Suppressor macrophage (primary cell): ENCODE data around the gene ANTXRL.
"Not testable (repeated sequence)": the region's sequence is repeated elsewhere in the genome, so short reads cannot be mapped to it uniquely, and the experiment has no call there.

Experiments used
- DNase-seq, 4 experiments: peaks; one replicate each; pipeline ENCODE4 v3.0.0-alpha.2; 2020 to 2022

Gene ANTXRL

DNA sequence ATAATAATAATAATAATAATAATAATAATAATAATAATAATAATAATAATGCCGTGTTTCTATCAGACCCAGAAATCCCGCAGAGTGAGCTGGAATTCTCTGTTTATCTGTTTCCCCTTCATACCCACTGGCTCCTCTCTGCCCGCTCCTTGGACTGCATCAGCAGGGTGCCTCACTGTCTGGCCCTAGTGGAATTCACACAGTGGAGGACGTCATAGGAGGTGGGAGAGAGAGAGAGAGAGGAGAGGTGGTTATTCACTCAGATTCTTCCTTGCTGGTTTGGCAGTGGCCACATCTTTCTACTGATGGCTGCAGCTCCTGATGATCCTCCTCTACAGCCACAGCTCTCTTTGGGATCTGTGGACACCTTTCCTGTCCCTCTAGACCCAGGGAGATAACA, 78.7 kb downstream of the ANTXRL start:
- not testable (repeated sequence) for DNase-seq

DNA sequence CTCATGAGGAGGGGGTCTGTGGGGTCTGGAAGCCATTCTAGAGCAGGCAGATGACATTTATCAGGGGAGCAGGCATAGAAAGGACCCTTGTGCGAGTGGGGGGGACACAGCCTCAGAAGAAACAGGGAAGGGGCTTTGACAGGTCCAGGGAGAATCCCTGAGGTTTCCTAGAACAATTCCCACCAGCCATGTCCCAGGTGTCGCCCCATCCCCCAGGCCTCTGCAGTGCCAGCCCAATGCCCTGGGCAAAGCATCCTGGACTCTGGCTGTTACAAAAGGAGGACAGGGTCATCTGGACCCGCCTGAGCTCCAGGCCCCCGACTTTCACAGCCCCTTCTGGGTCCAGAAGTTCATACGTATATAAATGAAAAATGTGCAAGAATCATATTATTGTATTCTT, 80.4 kb downstream of the ANTXRL start:
- DNase-seq = not testable (repeated sequence)

DNA sequence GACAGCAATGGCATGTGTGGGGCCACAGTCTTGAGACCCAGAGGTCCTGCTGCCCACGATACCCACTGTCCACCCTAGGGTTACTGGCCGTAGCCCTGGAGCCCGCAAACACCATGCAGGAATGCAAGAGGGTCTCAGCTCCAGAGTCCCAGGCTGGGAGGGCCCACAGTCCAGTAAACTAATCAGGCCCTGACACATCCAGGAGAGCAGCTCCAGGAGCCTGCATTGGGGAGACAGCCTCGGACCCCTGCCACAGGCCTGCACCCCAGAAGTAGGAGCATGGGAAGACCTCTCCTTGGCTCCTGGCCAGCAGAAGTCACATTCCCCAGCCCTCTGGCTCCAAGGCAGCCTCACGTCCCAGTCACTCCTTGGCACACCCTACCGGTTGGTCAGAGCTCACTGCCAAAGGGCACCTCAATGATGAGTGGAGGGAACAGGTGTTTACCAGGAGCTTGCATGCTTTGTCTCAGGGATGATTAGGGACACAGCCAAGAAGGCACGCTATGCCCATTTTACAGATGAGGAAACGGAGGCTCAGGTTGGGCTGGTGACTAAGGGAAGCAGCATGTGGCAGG, 81.0 kb downstream of the ANTXRL start:
- not testable (repeated sequence) for DNase-seq

DNA sequence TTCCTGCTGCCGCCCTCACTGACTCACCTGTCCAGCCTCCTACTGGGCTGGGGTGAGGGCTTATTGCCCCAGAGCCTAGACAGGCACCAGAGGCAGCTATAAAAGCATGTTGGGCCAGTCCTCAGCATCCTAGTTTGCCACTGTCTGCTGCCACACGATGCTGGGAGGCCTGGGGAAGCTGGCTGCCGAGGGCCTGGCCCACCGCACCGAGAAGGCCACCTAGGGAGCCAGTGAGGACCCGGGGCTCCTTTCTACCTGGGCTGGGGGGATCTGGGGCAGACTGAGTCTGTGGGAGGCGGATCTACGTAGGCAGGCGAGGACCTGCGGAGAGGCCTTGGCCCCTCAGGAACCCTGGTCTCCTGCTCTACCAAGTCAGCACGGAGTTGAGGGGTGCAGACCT, 82.2 kb downstream of the ANTXRL start:
- not testable (repeated sequence) for DNase-seq

DNA sequence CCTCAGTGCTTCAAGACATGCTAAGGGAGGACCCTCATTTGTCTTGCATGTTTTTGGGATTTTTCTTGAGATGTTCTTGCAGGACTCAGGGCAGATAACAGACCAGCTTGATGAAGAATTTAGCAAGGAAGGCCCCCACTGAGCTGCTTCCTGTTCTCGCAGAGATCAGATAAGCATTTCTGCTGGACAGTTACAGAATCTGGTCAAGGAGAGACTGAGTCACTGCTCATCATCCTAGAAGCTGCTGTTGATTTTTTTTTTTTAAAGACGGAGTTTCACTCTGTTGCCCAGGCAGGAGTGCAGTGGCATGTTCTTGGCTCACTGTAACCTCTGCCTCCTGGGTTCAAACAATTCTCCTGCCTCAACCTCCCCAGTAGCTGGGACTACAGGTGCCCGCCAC, 87.6 kb downstream of the ANTXRL start:
- not testable (repeated sequence) for DNase-seq

DNA sequence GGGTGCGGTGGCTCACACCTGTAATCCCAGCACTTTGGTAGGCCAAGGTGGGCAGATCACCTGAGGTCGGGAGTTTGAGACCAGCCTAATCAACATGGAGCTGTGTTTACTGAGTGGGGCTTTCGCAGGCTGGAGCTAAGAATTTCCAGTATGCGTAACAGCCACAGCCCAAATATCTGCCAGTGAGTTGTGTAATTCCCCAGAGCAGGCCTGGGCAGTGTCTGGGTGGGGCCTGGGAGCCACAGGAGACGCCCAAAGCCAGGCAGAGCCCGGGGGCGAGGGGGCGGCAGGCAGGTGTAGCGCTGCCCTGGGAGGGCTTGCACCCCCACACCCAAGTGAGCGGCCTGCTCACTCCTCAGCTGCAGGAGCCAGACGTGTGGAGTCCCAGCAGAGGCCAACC, 88.6 kb downstream of the ANTXRL start, which contains the start of gene ANXA8L1:
ANXA8L1 (plus strand) TSS at position 371 of the 400 bp plus-strand sequence. CDS start 76 bp downstream, outside the sequence.
- DNase-seq = not testable (repeated sequence)

DNA sequence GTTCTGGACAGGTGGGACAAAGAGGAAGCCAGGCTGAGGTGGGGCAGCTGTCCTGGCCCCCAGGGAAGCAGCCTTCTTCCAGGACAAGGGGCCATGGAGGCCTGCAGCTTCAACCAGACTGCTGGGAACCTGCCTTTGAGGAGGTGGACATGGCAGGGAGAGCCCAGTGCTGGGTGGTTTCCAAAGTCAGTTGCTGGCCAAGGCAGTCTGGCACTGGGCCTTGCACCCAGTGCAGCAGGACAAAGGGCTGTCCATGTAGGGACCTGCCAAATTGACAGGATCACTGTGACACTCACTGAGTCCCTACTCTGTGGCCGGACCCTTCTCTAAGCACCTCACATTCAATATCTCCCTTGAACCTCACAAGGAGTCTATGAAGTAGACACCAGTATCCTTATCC, 90.2 kb downstream of the ANTXRL start:
- not testable (repeated sequence) for DNase-seq

DNA sequence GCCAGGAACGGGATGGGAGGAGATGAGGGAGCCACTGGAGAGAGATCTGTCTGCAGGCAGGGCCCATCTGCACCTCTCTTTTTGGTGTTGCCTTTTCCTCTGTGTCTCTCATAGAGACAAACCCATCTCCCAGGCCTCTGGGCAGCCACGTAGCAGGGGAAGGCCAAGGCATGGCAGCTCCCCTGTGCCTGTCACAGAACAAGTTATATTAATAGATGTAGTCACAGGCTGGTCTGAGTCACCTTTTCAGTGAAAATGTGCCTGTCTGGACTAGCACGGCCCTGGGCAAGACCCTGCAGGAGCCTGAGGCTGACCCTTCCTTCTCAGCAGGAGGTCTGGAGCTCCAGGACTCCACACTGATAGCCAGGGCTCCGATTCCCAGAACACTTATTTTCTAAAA, 90.9 kb downstream of the ANTXRL start:
- DNase-seq = not testable (repeated sequence)

DNA sequence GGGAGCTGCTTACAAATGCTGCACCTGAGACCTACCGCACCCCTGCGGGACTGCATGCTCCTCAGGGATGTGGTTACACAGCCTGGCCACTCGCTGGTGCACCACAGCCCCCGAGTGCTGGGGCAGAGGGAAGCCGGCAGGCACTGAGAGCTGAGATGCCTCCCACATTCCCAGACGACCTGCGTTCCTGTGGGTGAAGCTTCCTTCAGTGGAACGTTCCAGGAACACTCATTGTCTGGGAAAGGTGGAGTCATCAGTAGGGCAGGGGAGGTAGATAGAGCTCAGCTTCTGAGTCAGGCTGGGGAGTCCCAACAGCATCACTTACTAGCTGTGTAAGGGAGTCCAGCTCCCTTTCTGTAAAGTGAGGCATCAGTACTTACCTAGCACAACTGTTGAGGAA, 91.3 kb downstream of the ANTXRL start:
- DNase-seq = not testable (repeated sequence)

DNA sequence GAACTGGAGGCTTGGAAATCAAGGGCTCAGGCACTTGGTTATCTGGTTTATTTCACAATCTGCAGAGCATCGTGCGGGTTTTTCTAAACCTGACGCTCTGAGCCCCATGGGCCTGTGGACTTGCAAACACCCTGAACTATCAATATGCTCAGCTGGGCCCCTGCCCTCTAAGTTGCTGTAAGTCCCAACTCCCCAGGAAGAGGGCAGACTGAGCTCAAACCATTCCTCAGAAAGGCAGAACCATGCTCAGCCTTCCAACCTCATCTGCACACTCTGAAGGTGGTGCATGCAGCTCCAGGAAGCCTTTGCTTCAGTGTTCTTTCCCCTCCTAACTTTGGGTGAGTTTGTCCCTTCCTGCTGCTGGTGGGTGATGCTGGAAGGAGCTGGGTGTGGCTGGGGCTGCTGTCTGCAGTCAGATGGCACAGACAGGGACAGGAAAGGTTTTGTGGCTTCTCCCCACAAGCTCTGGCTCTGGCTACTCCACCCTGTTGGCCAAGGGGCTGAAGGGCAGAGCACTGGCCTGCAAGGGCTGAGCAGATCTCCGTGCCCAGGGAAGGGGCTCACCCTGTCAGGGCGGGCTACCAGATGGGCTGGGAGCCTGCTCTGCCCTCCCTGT, 92.5 kb downstream of the ANTXRL start:
- not testable (repeated sequence) for DNase-seq
